HG03575 (cell line): ENCODE measurements around the gene ZBTB40.

Experiments used
- ATAC-seq: cut with Tn5 transposase; IDR thresholded peaks from one replicate; pipeline ENCODE4 v1.9.1; 2021; ENCODE audit not compliant: unreplicated experiment, insufficient number of reproducible peaks, low FRiP score; ENCODE audit errors: extremely low read depth

Gene ZBTB40

DNA sequence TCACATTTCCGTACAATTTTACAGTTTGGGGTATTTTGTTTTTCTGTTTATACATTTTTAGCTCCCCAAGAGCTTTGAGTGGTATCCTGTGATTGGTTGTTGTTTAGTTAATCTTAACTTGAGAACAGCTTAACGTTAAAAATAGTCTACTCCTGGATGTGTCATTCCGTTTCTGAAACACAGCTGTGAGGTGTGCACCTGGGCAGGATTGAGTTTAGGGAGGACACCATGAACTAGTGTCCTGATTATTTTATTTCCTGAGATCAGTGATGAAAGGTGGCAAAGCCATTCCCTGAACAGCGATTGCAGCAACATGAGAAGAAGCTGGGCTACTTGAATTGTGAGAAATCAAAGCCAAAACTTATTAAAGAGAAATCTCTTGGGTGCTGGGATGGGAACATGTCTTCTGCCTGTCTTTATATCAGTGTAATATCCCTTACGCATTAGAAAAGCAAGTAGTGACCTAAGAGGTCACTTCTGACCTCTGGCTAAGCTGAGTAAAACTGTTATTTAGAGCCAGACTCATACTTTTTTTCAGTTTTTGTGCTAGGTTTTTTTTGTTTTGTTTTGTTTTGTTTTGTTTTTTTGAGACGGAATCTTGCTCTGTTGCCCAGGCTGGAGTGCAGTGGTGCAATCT, 43.4 kb downstream of the ZBTB40 start:
- ATAC-seq: no peak

DNA sequence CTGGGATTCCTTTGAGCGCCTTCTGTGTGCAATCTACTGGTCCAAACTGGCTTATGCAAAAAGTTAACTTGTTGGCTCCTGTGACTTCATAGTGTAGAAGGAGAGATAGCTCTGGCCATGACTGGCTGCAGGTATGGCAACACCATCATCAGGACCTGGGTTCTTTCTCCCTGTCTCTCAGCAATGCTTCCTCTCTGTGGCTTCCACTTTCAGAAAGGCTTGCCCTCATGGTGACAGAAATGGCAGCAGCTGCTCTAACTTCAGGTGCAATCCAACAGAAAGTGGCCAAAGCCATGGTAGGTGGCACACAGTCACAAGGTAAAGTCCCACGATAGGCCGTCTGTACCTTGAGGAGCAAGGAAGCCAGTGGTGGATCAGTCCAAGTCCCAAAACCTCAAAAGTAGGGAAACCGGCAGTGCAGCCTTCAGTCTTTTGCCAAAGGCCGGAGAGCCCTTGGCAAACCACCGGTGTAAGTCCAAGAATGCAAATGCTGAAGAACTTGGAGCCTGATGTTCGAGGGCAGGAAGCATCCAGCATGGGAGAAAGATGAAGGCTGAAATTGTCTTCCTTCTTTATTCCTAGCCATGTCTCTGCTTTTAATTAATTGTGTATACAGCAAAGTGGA, 45.0 kb downstream of the ZBTB40 start:
- no peak for ATAC-seq

DNA sequence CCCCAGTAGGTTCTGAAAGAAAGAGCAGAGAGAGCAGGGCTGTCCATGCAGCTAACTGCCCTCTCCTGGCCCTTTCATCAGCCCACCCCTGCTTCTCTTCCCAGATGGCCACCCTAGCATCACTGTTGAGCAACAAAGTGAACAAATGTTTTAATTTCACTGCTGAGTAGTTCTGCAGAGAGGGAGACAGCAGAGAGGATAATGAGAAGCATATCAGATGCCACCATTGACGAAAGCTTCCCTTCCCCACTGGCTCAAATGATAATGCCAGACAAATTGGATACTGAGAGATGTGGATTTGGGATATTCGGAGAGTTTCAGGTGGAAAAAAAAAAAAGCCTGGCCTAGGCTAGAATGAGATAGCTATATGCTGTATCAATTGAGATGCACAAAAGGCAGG, 46.8 kb downstream of the ZBTB40 start:
- no peak for ATAC-seq

DNA sequence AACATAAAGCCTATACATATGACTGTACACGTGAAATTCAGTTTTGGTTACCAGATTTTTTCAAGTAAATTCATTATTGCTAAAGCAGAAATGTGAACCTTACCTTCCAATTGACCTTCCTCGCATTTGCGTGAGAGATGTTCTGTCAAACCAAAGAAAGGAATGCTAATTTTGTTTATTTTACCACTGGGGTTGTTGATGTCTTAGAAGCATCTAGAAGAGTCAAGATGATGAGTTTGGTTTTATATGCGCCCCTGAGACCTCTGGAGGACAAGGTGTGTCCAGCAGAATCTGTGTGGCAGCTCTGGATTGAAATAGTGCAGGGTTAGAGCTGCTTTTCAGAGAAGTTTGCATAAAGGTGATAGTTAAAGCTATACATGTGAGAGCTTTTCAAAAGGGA, 48.4 kb downstream of the ZBTB40 start:
- ATAC-seq: no peak

- ATAC-seq: no peak
These were observed 48.8 kb downstream of the ZBTB40 start for GRCh38 chr1:22500471-22500870.

DNA sequence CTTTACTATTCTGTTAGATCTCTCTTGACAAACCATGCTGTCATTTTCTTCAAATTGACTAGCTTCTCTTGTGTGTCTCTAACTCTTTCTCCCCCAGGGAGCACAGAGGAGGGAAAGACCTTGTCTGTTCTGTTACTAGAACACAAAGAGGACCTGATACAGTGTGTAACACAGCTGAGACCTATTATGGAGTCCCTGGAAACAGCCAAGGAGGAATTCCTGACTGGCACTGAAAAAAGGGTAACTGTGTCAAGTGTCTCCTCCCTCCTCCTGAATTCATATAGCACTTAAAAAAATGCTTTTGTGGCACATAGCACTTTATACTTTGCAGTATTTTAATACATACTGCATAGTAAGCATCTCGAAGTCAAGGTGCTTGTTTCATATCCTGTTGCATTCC, 50.6 kb downstream of the ZBTB40 start:
- ATAC-seq: no peak

GRCh38 chr1:22503721-22504410, 52.2 kb downstream of the ZBTB40 start:
- ATAC-seq: no peak

- ATAC-seq: no peak
These were observed 54.6 kb downstream of the ZBTB40 start for GRCh38 chr1:22506130-22506692.

DNA sequence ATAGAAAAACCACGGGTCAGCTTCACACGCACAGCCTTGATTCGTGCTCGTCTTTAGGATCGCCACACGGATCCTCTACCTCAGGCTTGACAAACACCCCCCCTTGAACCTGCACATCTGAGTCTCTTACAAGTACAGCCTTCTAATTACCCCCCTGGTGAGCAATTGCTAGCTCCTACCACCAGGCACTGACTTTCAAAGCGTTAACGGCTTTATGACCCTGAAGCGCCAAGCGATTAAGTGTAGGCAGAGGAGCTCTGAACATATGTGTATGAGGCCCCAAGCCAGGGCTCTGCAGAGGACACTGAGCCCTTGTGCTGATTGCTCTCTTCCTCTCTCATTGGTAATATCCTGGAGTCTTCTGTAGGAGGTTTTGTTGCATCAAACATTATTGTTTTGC, 55.9 kb downstream of the ZBTB40 start:
- no peak for ATAC-seq

GRCh38 chr1:22508329-22508728, 56.7 kb downstream of the ZBTB40 start:
- ATAC-seq: no peak

DNA sequence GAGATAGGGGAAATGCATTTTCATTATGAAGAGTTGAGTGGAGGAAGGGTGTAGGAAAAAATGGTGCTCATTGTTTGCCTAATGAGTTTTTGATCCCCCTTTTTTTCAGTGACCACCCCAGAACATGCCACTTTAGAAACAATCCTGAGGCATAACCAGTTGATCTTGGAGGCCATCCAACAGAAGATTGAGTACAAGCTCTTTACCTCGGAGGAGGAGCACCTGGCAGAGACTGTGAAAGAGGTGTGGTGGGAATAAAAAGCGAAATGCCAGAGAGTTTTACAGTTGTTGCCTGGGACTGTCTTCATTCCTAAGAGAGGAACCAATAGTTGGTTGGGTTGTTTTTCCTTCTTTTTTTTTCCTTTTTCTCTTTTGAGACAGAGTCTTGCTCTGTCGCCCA, 57.3 kb downstream of the ZBTB40 start:
- no peak for ATAC-seq

- no peak for ATAC-seq
These were observed 58.2 kb downstream of the ZBTB40 start for GRCh38 chr1:22509815-22510214.

GRCh38 chr1:22512873-22513272, 61.2 kb downstream of the ZBTB40 start:
- ATAC-seq: no peak

DNA sequence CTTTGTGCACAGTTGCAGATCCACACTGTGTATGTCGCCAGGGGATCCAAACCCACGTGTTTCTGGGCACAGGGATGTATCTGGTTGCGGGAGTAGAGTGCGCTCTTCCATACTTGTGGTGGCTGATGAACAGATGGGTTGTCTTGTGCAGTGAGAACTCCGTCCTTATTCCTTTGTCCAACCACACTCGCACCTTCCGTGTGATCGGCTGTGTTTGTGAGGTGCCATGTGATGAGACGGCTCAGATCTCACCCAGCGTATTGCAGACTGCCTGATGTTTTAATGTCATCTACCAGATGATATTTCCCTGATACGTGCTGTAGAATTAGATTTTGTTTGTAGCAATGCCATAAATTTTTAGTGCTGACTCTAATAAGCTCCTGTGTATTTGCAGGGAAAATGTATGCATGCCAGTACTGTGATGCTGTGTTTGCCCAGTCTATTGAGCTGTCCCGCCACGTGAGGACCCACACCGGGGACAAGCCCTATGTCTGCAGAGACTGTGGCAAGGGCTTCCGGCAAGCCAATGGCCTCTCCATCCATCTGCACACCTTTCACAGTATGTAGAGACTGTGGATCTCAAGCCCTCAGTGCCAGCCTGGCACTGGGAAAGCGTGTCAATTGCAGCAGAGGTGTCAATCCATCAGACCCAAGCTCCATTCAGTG, 65.4 kb downstream of the ZBTB40 start:
- no peak for ATAC-seq

DNA sequence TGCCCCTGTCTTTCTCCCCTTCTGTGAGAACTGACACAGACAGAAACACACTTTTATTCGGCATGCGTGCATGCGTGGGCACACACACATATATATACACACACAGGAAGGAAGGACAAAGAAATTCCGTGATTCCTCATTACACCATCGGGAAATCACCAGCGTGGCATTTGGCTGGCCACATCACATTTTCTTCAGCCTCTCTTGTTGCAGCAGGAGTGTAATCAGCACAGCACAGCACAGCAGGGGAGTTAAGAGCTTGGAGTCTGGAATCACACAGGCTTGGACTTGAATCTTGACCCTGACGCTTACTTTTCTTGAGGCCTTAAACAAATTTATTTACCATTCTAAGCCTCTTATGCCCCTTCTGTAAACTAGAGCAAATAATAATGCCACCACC, 66.3 kb downstream of the ZBTB40 start:
- ATAC-seq: no peak

GRCh38 chr1:22518379-22518778, 66.7 kb downstream of the ZBTB40 start:
- ATAC-seq: no peak

DNA sequence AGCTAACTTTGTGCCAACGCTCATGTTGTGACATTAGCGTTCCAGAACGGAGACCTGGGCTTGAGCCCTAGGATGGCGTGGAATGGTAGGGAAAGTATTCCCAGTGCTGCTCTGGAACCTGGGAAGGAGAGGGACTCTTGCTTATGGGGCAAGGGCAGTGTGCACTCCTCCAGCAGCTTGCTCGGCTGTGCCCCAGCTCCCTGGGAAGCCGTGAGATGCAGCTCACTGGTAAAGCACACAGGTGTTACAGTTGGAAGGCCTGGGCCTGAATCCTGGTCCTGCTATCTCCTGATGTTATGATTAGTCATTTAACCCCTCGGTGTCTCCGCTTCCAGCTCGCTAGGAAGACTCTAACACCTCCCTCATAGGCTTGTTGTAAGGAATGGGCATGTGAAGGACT, 69.2 kb downstream of the ZBTB40 start:
- ATAC-seq: no peak

GRCh38 chr1:22521692-22522091, 70.0 kb downstream of the ZBTB40 start:
- ATAC-seq: no peak

DNA sequence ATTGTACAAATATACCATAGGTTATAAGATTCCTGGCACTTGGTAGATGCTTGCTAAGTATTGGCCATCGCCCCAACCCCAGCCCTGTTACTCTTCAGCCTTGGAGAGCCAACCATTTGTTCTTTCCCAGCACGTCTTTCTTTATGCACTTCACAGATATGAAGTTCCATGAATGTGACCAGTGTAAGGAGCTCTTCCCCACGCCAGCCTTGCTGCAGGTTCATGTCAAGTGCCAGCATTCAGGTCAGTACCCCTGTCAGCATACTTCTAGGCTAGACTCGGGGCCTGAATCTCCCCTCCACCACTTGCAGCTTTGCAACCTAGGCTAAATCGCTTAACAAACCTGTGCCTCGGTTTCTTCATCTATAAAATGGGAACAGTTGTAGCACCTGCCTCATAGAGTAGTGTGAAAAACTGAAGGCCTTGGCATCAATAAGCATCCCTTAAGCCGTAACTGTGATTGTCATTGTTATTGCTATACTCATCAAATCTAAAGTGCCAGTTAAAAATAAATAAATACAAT, 70.6 kb downstream of the ZBTB40 start:
- ATAC-seq: no peak
